Natural killer cell treated with Interleukin-12 subunit alpha and Interleukin-12 subunit beta and Interleukin-15 and Interleukin-18, amount 100 ng/mL, for 72 hours (primary cell): ENCODE data around the gene GSS. TPM values are rescaled to one million over a fixed set of nuclear protein-coding genes. Genes with fewer than 3 reads are reported as not detected.

ENCODE experiments used
- ATAC-seq, 2 donors: fragments of 150-1000 bp; cut with Tn5 transposase in 1 of 2; sonication (Bioruptor Pico), chemical (Tn5 transposase) in 1 of 2; 2 replicates each; pipeline ENCODE4 v1.10.0; 2021
- DNase-seq: peaks from one replicate; pipeline ENCODE4 v3.0.0; 2022; ENCODE audit warnings: low spot score
- H3K27ac Mint-ChIP-seq, 2 donors: 1 replicate in 1 of 2; 2 replicates in 1 of 2; pipeline ENCODE4 v1.8.0; 2022; ENCODE audit warnings: mixed read lengths in 2 of 2, mild to moderate bottlenecking in 1 of 2, moderate library complexity in 1 of 2
- H3K27me3 Mint-ChIP-seq, 2 donors: 1 replicate in 1 of 2; 2 replicates in 1 of 2; pipeline ENCODE4 v1.8.0; 2022; ENCODE audit warnings: mixed read lengths in 2 of 2
- H3K36me3 Mint-ChIP-seq: one replicate; pipeline ENCODE4 v1.8.0; 2022; ENCODE audit warnings: mixed read lengths
- H3K4me1 Mint-ChIP-seq, 2 donors: 1 replicate in 1 of 2; 2 replicates in 1 of 2; pipeline ENCODE4 v1.8.0; 2022; ENCODE audit warnings: low read depth in 2 of 2, mixed read lengths in 2 of 2, mild to moderate bottlenecking in 1 of 2
- H3K4me3 Mint-ChIP-seq: one replicate; pipeline ENCODE4 v1.8.0; 2022; ENCODE audit warnings: mixed read lengths
- H3K9me3 Mint-ChIP-seq: 2 replicates; pipeline ENCODE4 v1.8.0; 2022; ENCODE audit warnings: mixed read lengths
- total RNA-seq, 2 donors: library from RNA; stranded (reverse); gene quantifications; one replicate each; pipeline ENCODE4 v1.2.3, GENCODE V29; 2022

Gene GSS
- total RNA-seq, 2 donors from 2014 or later: 53.3 to 71.3 TPM

DNA sequence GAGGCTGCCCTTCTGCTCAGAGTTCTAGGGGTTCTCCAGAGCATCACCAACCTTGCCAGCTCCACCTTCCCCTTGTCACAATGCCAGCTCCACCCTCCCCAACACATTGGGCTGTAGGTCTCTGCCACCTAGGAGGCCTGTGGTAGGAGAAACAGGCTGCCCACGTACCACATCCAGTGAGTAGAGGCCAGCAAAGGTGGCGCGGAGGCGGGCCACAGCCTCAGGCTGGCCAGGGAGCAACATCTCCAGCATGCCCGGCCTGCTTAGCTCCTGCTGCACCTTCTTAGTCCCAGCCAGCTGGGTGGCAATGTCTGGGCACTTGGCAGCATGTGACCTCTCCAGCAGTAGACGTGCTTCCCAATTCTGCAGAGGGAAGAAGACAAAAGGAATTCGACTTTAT is 23.8 kb downstream of the GSS start:
- Mint-ChIP-seq H3K9me3 (no peaks in the 10 kb centered on the region), H3K4me1 (no peaks in the 10 kb centered on the region), H3K27me3 (no peaks in the 10 kb centered on the region), H3K4me3 (no peak overlapping the region), H3K36me3 (peaks cover 22% of the 10 kb centered on the region), H3K27ac (no peak overlapping the region)
- ATAC-seq (no peak), DNase-seq (no peak)

GRCh38 chr20:34928411-34928810 is 27.2 kb downstream of the GSS start:
- Mint-ChIP-seq H3K36me3 (peaks cover 15% of the 10 kb centered on the region), H3K4me3 (no peak overlapping the region), H3K4me1 (no peaks in the 10 kb centered on the region), H3K27me3 (no peaks in the 10 kb centered on the region), H3K9me3 (no peaks in the 10 kb centered on the region), H3K27ac (no peak overlapping the region)
- DNase-seq (no peak), ATAC-seq (no peak)

- no peak overlapping the region for H3K4me3 Mint-ChIP-seq
- H3K4me1 Mint-ChIP-seq: no peaks in the 10 kb centered on the region
- ATAC-seq (no peak), DNase-seq (no peak)
- no peaks in the 10 kb centered on the region for H3K9me3 Mint-ChIP-seq
- H3K27ac Mint-ChIP-seq: no peak overlapping the region
- H3K36me3 Mint-ChIP-seq: peaks cover 15% of the 10 kb centered on the region
- H3K27me3 Mint-ChIP-seq: no peaks in the 10 kb centered on the region
Measured at GRCh38 chr20:34927736-34928135, 27.9 kb downstream of the GSS start.

- Mint-ChIP-seq H3K27me3 (no peaks in the 10 kb centered on the region), H3K4me1 (no peaks in the 10 kb centered on the region), H3K36me3 (peaks cover 15% of the 10 kb centered on the region), H3K27ac (no peak overlapping the region), H3K9me3 (no peaks in the 10 kb centered on the region), H3K4me3 (no peak overlapping the region)
- DNase-seq (no peak), ATAC-seq (no peak)
Measured at GRCh38 chr20:34926581-34926980, 29.0 kb downstream of the GSS start.

DNA sequence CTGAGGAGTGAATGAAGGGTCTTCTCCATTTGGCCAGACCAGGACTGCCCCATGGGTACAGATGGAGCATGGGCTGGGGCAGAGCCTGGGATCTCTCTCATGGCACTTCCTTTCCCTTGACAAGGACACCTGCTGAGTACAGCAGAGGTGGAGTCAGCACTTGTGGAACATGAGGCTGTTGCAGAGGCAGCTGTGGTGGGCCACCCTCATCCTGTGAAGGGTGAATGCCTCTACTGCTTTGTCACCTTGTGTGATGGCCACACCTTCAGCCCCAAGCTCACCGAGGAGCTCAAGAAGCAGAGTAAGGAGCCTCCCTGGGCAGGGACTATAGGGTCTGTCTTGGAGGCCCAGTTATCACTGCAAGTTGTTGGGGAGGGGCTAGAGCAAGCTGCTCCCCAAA is 29.6 kb downstream of the GSS start:
- DNase-seq: no peak
- Mint-ChIP-seq H3K27me3 (no peaks in the 10 kb centered on the region), H3K4me1 (no peaks in the 10 kb centered on the region), H3K36me3 (peaks cover 15% of the 10 kb centered on the region), H3K4me3 (no peak overlapping the region), H3K27ac (no peak overlapping the region), H3K9me3 (no peaks in the 10 kb centered on the region)
- no peak for ATAC-seq

GRCh38 chr20:34925341-34925740 is 30.3 kb downstream of the GSS start:
- Mint-ChIP-seq H3K27ac (no peak overlapping the region), H3K36me3 (peaks cover 8% of the 10 kb centered on the region)

GRCh38 chr20:34923414-34923813 is 32.2 kb downstream of the GSS start:
- no peaks in the 10 kb centered on the region for H3K9me3 Mint-ChIP-seq
- no peak for DNase-seq
- ATAC-seq: no peak
- H3K27ac Mint-ChIP-seq: no peak overlapping the region
- peaks cover 0 to 17% of the 10 kb centered on the region in 2 donors for H3K4me1 Mint-ChIP-seq
- H3K4me3 Mint-ChIP-seq: no peak overlapping the region
- no peaks in the 10 kb centered on the region for H3K27me3 Mint-ChIP-seq
- peaks cover 6% of the 10 kb centered on the region for H3K36me3 Mint-ChIP-seq

More at GRCh38 chr20:34925341-34925740, 30.3 kb downstream of the GSS start:
- Mint-ChIP-seq H3K9me3 (no peaks in the 10 kb centered on the region), H3K4me1 (peaks cover 0 to 4% of the 10 kb centered on the region in 2 donors), H3K27me3 (no peaks in the 10 kb centered on the region), H3K4me3 (no peak overlapping the region)
- ATAC-seq: no peak
- no peak for DNase-seq

DNA sequence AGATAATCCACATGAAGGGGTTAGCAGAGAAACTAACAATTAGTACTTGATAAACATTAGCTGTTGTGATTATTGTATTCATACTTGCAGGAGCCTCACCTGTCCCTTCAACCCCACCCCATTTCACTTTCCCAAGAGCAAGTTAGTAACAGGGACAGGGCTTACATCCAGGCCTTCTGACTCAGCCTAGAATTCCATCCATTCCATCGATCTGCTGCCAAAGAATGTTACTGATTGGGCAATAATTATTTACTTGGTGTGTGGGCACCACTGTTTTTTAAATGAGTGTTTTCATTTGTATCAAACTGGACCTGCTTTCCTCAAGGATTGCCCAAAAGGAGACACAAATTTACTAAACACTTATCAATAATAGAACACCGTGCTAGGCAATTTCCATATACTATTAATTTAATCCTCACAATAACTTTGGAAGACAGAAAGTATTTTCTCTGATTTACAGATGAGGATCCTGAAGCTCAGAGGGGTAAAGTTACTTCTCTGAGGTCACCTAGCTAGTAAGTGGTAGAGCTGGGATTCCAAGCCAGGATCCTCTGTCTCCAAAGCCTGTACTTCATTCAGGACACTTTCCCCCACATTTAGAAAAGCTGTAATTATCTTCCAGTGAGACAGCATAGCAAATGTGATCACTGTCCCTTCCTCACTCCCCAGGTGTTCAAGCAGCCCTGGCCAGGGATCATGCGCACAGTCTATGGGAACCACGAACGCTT is 32.8 kb downstream of the GSS start:
- H3K36me3 Mint-ChIP-seq: peaks cover 6% of the 10 kb centered on the region
- no peak for ATAC-seq
- H3K4me3 Mint-ChIP-seq: no peak overlapping the region
- H3K9me3 Mint-ChIP-seq: peaks cover 4% of the 10 kb centered on the region
- H3K27ac Mint-ChIP-seq: no peak overlapping the region
- H3K27me3 Mint-ChIP-seq: no peaks in the 10 kb centered on the region
- peaks cover 5 to 23% of the 10 kb centered on the region in 2 donors for H3K4me1 Mint-ChIP-seq
- no peak for DNase-seq

DNA sequence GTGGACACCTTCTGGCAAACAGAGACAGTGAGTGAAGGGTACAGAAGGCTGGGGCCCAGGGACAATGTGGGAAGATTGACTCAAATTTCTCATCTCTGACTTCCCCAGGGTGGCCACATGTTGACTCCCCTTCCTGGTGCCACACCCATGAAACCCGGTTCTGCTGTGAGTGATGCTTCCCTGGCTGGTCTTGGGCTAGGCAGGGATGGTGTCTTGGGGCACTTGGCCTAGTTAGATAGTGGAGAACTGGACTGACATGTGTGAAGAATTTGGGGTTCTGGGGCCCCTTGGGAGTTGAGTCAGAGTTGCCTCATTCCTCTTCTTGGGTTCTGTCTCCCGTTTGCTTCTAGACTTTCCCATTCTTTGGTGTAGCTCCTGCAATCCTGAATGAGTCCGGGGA is 34.2 kb downstream of the GSS start:
- Mint-ChIP-seq H3K4me3 (no peak overlapping the region), H3K9me3 (peaks cover 4% of the 10 kb centered on the region), H3K36me3 (peaks cover 6% of the 10 kb centered on the region), H3K27me3 (no peaks in the 10 kb centered on the region), H3K4me1 (peaks cover 6 to 34% of the 10 kb centered on the region in 2 donors), H3K27ac (no peak overlapping the region)
- DNase-seq (no peak), ATAC-seq (no peak)

DNA sequence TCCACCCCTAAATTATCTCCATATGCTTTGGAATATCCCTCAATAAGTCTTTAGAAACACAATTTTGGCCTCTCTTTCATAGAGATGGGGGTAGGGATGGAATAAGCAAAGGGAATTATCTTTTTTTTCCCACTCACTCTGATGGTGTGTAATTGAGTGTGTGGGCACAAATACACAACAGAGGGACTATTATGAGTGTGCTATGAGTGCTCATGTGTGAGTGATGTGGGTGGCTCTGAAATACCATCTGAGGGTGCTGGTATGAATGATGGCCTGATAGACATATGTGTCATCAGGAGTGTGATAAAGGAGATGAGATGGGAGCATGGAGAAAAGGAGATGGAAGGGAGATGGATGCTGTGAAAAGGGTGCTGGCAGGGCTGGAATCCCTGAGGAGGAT is 35.6 kb downstream of the GSS start:
- Mint-ChIP-seq H3K4me1 (peaks cover 6 to 34% of the 10 kb centered on the region in 2 donors), H3K4me3 (no peak overlapping the region), H3K9me3 (peaks cover 4% of the 10 kb centered on the region), H3K36me3 (peaks cover under 1% of the 10 kb centered on the region), H3K27ac (no peak overlapping the region), H3K27me3 (no peaks in the 10 kb centered on the region)
- ATAC-seq (no peak), DNase-seq (no peak)

- no peak overlapping the region for H3K27ac Mint-ChIP-seq
- no peak for DNase-seq
- H3K4me1 Mint-ChIP-seq: peaks cover 6 to 34% of the 10 kb centered on the region in 2 donors
- no peaks in the 10 kb centered on the region for H3K27me3 Mint-ChIP-seq
- H3K4me3 Mint-ChIP-seq: no peak overlapping the region
- H3K36me3 Mint-ChIP-seq: no peaks in the 10 kb centered on the region
- peaks cover 4% of the 10 kb centered on the region for H3K9me3 Mint-ChIP-seq
- no peak for ATAC-seq
Measured at GRCh38 chr20:34916774-34917354, 38.7 kb downstream of the GSS start.

DNA sequence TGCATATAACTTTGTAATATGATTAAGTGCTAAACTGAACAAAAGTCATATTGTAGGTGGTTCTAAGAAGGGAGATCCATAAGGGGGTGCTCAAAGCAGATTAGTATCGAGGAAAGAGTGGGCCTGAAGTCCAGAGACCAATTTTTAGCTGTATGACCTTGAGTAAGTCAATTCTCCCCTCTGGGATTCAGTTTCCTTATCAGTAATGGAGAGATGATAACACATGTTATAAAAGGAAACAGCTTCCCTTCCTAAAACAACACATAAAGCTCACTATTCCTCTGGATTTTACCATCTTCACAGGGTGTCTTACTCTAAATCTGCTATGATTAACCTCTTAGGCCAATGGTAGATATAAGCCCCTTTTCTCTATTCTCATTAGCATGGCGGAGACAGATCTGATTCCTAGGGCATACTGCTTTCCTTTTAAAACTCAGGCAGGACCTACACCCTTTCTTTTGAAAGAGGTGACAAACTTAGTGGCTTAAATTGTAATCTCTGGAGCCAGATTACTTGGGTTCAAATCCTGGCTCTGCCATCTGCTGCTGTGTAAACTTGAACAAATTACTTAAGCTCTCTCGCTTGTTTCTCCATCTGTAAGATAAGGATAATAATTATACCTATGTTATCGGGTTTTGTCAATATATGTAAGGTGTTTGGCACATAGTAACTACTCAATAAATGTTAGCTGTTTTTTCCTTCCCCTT is 39.7 kb downstream of the GSS start:
- no peaks in the 10 kb centered on the region for H3K36me3 Mint-ChIP-seq
- H3K4me3 Mint-ChIP-seq: no peak overlapping the region
- no peak for DNase-seq
- no peak overlapping the region for H3K27ac Mint-ChIP-seq
- no peaks in the 10 kb centered on the region for H3K27me3 Mint-ChIP-seq
- peaks cover 4% of the 10 kb centered on the region for H3K9me3 Mint-ChIP-seq
- ATAC-seq: no peak
- peaks cover 6 to 34% of the 10 kb centered on the region in 2 donors for H3K4me1 Mint-ChIP-seq

DNA sequence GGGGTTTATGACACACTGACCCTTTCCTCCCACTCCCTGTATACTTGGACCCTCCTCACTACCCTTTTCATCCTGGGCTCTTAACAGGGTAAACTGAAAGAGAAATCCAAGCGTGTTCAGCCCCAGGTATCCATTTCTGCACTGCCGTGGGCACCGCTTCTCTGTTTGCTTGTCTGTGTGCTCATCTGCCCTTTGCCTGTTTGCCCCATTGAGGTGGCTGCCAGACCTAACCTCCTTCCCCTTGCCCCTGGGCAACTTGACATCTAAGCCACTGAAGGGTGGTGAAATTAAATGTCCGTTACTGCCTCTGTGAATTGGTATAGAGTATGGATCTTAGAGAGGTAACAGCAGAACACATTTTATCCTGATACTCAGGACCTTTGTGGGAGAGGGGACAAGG is 40.5 kb downstream of the GSS start:
- Mint-ChIP-seq H3K4me1 (peaks cover 6 to 29% of the 10 kb centered on the region in 2 donors), H3K36me3 (no peaks in the 10 kb centered on the region), H3K4me3 (no peak overlapping the region), H3K27me3 (no peaks in the 10 kb centered on the region), H3K27ac (no peak overlapping the region), H3K9me3 (peaks cover 4% of the 10 kb centered on the region)
- DNase-seq (no peak), ATAC-seq (no peak)
